Measurements from ENCODE around the gene PPP6R2.

The PPP6R2 gene

DNA sequence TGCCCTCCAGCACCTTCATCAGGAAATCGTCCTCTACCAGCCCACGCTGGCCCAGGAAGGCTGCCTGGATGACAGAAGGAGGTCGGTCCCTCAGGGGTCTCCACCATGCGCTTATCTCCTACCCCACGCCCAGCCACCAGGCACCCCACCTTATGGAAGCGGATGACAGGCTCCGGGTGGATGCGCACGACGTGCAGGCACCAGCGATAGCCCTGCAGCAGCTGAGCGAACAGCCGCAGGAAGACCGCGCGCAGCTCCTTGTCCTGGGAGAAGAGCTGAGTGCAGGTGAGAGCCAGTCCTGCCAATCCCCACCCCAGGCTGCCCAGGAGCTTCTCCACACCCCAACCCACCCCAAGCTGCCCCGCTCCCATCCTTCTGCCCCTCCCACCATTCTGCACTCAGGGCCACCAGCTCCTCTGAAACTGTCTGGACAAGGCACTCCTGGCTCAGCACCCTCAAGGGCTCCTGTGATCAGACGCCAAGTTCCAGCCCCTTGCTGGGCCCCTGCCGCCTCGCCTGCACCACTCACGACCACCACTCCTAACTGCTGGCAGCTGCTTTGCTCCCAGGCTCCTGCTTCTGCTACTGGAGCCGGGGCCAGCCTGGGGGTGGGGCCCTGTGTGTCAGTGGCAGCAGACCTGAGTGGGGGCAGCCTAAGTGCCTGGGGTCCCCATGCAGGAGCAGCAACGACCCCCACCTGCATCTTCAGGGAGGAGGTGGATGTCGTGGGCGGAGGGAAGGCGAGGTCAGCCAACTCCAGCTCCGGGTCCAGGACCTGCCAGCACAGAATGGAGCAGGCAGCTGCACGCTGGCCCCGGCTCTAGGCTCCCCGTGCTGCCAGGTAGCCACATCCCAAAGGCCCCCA is 122.2 kb downstream of the PPP6R2 start:
- no peak overlapping the region for H3K4me3 ChIP-seq
- TF ChIP-seq, protein P1, sequence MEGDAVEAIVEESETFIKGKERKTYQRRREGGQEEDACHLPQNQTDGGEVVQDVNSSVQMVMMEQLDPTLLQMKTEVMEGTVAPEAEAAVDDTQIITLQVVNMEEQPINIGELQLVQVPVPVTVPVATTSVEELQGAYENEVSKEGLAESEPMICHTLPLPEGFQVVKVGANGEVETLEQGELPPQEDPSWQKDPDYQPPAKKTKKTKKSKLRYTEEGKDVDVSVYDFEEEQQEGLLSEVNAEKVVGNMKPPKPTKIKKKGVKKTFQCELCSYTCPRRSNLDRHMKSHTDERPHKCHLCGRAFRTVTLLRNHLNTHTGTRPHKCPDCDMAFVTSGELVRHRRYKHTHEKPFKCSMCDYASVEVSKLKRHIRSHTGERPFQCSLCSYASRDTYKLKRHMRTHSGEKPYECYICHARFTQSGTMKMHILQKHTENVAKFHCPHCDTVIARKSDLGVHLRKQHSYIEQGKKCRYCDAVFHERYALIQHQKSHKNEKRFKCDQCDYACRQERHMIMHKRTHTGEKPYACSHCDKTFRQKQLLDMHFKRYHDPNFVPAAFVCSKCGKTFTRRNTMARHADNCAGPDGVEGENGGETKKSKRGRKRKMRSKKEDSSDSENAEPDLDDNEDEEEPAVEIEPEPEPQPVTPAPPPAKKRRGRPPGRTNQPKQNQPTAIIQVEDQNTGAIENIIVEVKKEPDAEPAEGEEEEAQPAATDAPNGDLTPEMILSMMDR (IDR thresholded peaks at IDR 0.05), result no peak
- no peak overlapping the region for H3K27ac ChIP-seq
- no peak for DNase-seq (ENCODE audit: low spot score)

GRCh38 chr22:50467341-50467740 is 124.2 kb downstream of the PPP6R2 start:
- no peak overlapping the region for H3K4me3 ChIP-seq
- TF ChIP-seq, protein P1 (IDR thresholded peaks at IDR 0.05), result no peak
- no peak for DNase-seq (ENCODE audit: low spot score)
- H3K27ac ChIP-seq, result no peak overlapping the region

GRCh38 chr22:50467773-50468440 is 124.8 kb downstream of the PPP6R2 start:
- TF ChIP-seq, protein P1 (IDR thresholded peaks at IDR 0.05), result no peak
- no peak overlapping the region for H3K27ac ChIP-seq
- H3K4me3 ChIP-seq, result no peak overlapping the region
- no peak for DNase-seq (ENCODE audit: low spot score)

DNA sequence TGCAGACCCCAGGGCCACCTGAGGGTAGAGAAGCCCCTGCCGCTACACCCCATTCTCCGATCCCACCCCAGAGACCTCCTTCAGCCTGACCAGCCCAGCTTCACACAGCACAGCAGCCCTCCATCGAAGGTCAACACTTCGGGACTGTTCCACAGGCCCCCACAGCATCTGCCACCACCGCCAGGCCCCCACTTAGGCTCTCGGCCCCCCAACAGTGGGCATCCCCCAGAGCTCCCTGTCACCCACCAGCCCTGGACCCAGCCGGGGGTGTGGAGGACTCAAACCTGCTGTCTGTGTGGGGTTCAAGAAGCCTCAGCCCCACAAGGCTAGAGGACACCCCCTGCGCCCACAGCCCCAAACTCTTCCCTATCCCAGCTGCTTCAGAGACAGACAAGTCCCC is 125.5 kb downstream of the PPP6R2 start:
- TF ChIP-seq, protein P1 (IDR thresholded peaks at IDR 0.05), result no peak
- no peak for DNase-seq (ENCODE audit: low spot score)
- no peak overlapping the region for H3K4me3 ChIP-seq
- H3K27ac ChIP-seq, result no peak overlapping the region

DNA sequence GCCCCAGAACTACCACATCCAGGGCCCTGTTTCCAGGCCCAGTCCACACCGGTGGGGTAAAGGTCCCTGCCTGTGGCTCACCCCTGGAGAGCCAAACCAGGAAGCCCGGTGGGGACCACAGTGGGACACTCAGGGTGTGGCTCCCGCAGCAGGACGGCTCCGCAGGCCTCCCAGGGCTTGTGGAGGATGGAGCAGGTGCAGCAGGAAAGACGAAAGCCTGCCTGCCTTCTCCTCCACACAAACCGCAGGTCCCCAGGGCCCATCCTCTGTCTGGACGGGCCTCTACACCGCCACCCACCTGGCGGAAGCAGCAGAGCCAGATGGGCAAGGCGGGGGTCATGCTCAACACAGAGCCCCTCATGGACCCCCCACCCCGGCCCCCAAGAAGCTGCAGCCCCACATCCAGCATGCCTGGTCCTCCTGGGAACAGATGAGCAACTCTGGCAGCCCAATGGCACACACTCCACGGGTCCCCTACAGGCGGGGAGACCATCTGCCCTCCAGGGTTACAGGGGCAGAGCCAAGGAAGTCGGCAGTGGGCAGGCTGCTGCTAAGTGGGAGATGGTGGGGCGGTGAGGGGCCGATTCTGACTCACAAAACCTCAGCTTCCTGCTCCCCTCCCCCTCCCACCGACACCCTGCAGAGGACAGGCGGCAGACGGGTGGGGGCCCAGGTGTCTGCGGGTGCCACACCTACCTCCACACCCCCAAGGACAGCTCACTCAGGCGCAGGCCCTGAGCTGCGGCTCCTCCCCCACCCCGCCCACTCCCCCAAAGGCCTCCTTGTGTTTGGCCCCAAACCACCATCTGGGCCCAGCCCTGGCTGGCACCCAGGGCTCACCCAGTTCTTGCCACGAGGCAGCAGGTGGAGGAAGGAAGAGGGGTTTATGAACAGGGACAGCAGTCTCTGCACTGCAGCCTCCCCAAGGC is 126.5 kb downstream of the PPP6R2 start:
- H3K4me3 ChIP-seq, result no peak overlapping the region
- DNase-seq (ENCODE audit: low spot score), result no peak
- no peak overlapping the region for H3K27ac ChIP-seq
- TF ChIP-seq, protein P1 (IDR thresholded peaks at IDR 0.05), result no peak

DNA sequence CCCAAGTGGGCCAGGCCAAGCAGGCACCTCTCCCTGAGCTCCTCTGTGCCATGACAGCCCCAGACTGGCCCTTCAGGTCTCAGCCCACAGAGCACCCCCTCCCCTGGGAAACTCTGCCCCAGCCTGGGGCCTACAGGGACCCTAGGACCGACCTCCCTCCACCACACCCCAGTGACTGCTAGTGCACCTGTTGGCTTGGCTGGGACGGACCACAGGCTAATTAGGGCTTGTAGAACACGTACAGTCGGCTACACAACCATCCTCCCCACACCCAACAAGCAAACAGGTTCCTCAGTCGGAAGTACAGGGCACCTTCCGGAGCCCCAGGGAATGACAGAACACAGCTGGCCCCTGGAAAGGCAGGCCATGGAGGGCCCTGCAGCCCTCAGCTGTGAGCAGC is 127.4 kb downstream of the PPP6R2 start:
- Histone ChIP-seq H3K27ac (no peak overlapping the region), H3K4me3 (no peak overlapping the region)
- TF ChIP-seq, protein P1 (IDR thresholded peaks at IDR 0.05), result no peak
- no peak for DNase-seq (ENCODE audit: low spot score)

Data from coronary artery (tissue), 2 donors.